ENCODE results near the gene SCAP.
"Not testable (repeated sequence)": the region's sequence is repeated elsewhere in the genome, so short reads cannot be mapped to it uniquely, and the experiment has no call there.

SCAP gene

DNA sequence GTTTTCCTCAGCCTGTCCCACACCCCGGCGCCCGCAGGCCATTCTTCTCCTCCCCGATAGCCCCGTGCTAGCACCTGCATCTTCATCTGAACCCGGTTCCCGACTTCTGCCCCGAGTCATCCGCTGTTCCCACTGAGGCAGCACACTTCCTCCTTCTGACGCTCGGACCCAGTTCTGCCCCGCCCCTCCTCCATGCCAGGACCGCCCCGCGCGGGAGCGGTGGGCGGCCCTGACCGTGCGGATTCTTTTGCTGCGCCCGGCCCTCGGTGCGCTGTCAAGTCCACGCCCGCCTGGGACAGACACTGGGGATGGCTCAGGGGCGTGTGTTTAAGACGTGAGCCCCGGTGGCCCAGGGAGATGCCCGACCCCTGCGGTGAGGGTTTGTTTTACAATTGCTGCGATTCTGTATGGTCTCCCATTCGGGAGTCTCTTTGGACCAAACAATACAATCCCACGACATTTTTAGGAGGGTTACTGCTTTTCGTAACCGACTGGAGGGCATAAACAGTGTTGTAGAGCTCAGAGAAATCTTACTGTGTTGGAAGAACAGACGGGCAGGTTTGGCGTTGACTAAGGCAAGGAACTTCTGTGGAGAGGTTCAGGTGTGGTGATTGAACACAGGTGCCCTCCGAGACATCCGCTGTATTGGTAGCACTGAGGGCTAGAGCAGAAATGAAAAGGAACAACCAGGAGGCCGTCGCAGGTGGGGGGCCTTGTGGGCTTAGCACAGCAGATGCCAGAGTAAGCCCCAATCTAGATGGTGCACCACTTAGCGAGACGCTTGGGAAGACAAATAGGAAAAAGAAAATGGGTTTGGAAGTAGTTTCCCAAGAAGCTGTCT is 94.2 kb downstream of the SCAP start:
- in situ Hi-C loops (cut with HindIII; ENCODE audit: low pct_unique_long_range_greater_than_20kb, low sequenced_read_pairs), result no loop called here
- peak; percentile 63 to 89 for DNase-seq (ENCODE audit: low read depth in 1 of 2, low spot score in 1 of 2)
- TF ChIP-seq JUND (IDR thresholded peaks at IDR 0.05; ENCODE audit: low read depth), result no peak

- TF ChIP-seq JUND (IDR thresholded peaks at IDR 0.05; ENCODE audit: low read depth), result no peak
- in situ Hi-C loops (cut with HindIII; ENCODE audit: low pct_unique_long_range_greater_than_20kb, low sequenced_read_pairs), result no loop called here
- DNase-seq (ENCODE audit: low read depth in 1 of 2, low spot score in 1 of 2), result peak; percentile 85 to 98
Measured at GRCh38 chr3:47380601-47381316, 95.0 kb downstream of the SCAP start, which contains the start of gene PTPN23. Gene PTPN23, plus strand, starts transcription at chr3:47381021. Its CDS starts 76 bp downstream, at chr3:47381097.

GRCh38 chr3:47380026-47380600 is 95.6 kb downstream of the SCAP start:
- in situ Hi-C loops (cut with HindIII; ENCODE audit: low pct_unique_long_range_greater_than_20kb, low sequenced_read_pairs), result no loop called here
- no peak for TF ChIP-seq JUND (IDR thresholded peaks at IDR 0.05; ENCODE audit: low read depth)
- DNase-seq (ENCODE audit: low read depth in 1 of 2, low spot score in 1 of 2), result no peak

DNA sequence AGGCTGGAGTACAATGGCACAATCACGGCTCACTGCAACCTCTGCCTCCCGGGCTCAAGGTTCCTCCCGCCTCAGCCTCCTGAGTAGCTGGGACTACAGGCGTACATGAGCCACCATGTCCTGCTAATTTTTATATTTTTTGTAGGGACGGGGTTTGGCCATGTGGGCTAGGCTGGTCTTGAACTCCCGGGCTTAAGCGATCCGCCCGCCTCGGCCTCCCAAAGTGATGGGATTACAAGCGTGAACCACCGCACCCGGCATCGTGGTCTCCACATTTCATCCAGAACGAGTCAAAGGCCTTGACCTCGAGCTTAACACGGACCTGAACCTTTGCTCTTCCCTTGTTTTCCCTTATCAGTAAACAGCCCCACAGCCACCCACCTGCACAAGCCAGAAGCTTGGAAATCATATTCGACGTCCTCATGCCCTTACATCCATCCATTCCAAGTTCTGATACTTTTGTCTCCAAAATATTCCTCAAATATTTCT is 96.3 kb downstream of the SCAP start:
- DNase-seq (ENCODE audit: low read depth in 1 of 2, low spot score in 1 of 2), result no peak
- no peak for TF ChIP-seq JUND (IDR thresholded peaks at IDR 0.05; ENCODE audit: low read depth)
- in situ Hi-C loops (cut with HindIII; ENCODE audit: low pct_unique_long_range_greater_than_20kb, low sequenced_read_pairs), result no loop called here

GRCh38 chr3:47378869-47379268 is 96.9 kb downstream of the SCAP start:
- DNase-seq (ENCODE audit: low read depth in 1 of 2, low spot score in 1 of 2), result no peak
- in situ Hi-C loops (cut with HindIII; ENCODE audit: low pct_unique_long_range_greater_than_20kb, low sequenced_read_pairs), result no loop called here
- TF ChIP-seq JUND (IDR thresholded peaks at IDR 0.05; ENCODE audit: low read depth), result no peak

DNA sequence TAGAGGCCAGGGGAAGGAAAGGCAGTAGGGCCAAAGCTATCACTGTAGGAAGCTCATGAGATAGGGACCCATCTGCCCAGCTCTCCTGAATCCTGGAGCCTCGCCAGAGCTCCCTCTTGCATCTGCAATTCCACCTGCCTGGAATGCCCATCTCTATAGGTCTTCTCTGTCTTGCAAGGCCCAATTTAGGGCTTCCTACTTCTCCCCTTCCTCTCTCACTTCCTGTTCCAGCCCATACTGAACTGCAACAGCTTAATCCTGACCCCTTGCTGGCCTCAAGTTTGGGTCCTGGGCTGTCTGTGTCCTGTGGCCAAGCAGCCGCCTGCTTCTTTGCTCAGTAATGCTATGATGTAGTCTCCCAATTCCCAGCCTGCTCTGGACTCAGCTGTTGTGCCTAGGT is 98.6 kb downstream of the SCAP start:
- in situ Hi-C loops (cut with HindIII; ENCODE audit: low pct_unique_long_range_greater_than_20kb, low sequenced_read_pairs), result no loop called here
- no peak for DNase-seq (ENCODE audit: low read depth in 1 of 2, low spot score in 1 of 2)
- no peak for TF ChIP-seq JUND (IDR thresholded peaks at IDR 0.05; ENCODE audit: low read depth)

- in situ Hi-C loops (cut with HindIII; ENCODE audit: low pct_unique_long_range_greater_than_20kb, low sequenced_read_pairs), result no loop called here
- no peak for DNase-seq (ENCODE audit: low read depth in 1 of 2, low spot score in 1 of 2)
- no peak for TF ChIP-seq JUND (IDR thresholded peaks at IDR 0.05; ENCODE audit: low read depth)
Measured at GRCh38 chr3:47376393-47376792, 99.3 kb downstream of the SCAP start.

GRCh38 chr3:47374587-47374986 is 101.2 kb downstream of the SCAP start:
- in situ Hi-C loops (cut with HindIII; ENCODE audit: low pct_unique_long_range_greater_than_20kb, low sequenced_read_pairs), result no loop called here
- no peak for DNase-seq (ENCODE audit: low read depth in 1 of 2, low spot score in 1 of 2)

DNA sequence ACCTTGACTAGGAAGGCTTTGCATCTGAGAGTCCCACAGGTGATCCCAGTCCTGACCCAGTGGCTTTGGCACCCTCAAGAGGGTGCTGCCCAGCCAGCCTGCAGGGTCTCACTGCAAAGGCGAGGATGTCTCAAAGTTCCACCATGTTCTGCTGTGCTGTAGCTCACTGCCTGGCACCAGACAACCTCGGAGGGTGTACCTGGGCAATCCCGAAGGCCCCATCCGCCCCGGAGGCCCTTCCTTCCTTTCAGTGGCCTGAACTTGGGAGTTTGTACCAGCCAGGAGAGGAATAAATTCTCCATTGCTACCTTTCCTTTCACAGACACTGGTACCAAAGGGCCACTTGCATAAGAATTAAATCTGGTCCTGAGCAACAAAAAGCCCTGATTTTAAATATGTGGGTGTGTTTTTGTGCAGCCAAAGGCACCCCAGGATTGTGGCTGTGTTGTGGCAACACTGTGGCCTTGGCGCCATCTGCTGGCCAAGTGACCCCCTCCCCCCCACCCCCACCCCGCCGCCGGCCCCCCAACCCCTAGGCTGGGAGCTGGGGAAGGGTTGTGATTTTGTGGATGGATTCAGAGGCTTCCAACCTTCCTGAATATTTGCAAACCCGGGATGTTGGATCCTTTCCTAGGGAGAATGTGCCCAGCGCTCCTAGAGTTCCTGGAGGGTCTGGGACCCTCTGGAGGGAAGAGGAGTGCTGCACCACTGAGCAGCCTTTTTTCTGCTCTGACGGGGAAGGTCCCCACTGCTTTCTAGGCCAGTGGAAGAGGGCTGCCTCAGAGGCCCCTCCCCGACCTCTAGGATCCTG is 104.6 kb downstream of the SCAP start:
- DNase-seq (ENCODE audit: low read depth in 1 of 2, low spot score in 1 of 2), result no peak
- in situ Hi-C loops (cut with HindIII; ENCODE audit: low pct_unique_long_range_greater_than_20kb, low sequenced_read_pairs), result no loop called here

More at GRCh38 chr3:47374587-47374986, 101.2 kb downstream of the SCAP start:
- no peak for TF ChIP-seq JUND (IDR thresholded peaks at IDR 0.05; ENCODE audit: low read depth)

DNA sequence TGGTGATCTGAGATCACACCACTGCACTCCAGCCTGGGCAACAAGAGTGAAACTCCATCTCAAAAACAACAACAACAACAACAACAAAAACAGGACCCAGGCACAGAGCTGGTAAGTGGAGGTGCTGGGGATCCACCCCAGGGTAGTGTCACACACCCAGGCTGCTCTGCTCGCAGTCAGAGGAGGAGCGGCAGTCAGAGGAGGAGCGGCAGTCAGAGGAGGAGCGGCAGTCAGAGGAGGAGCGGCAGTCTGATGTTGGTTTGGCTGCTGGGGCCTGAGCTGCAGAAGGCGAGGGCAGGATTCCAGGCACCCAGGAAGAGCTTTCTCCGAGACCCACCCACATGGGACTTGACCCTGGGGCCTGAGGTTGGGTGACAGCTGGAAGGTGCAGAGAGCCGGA is 105.7 kb downstream of the SCAP start:
- DNase-seq (ENCODE audit: low read depth in 1 of 2, low spot score in 1 of 2); in situ Hi-C loops (cut with HindIII; ENCODE audit: low pct_unique_long_range_greater_than_20kb, low sequenced_read_pairs): not testable (repeated sequence)

More for the DNA sequence above, 104.6 kb downstream of the SCAP start:
- no peak for TF ChIP-seq JUND (IDR thresholded peaks at IDR 0.05; ENCODE audit: low read depth)

DNA sequence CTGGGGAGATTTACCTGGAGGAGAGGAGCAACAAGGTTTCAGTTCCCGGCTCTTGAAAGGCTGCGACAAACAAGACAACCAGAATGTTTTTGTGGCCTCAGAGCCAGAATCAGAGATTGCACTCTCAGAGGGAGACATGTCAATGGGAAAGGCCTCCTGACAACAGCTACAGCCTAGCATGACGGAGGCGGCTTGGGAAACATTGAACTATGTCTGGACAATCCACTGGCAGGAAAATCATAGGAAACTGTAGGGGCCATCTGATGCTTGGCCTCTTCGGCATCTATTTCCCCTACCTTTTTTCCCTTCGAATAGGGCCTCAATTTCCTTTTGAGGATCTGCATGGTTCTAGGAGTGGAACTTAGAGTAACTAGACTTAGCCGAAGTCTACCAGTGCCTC is 108.1 kb downstream of the SCAP start:
- DNase-seq (ENCODE audit: low read depth in 1 of 2, low spot score in 1 of 2), result no peak
- in situ Hi-C loops (cut with HindIII; ENCODE audit: low pct_unique_long_range_greater_than_20kb, low sequenced_read_pairs), result no loop called here
- TF ChIP-seq JUND (IDR thresholded peaks at IDR 0.05; ENCODE audit: low read depth), result no peak

GRCh38 chr3:47366833-47367232 is 108.9 kb downstream of the SCAP start:
- DNase-seq (ENCODE audit: low read depth in 1 of 2, low spot score in 1 of 2), result no peak
- TF ChIP-seq JUND (IDR thresholded peaks at IDR 0.05; ENCODE audit: low read depth), result no peak
- in situ Hi-C loops (cut with HindIII; ENCODE audit: low pct_unique_long_range_greater_than_20kb, low sequenced_read_pairs), result no loop called here
